PFSK-1 (cell line): ENCODE results near the gene MPPED1.

Experiments
- POLR2AphosphoS5 ChIP-seq: IDR thresholded peaks from 2 replicates; pipeline ENCODE4 v1.6.1; 2012; ENCODE audit warnings: low read depth, mild to moderate bottlenecking, control low read depth, low read length, moderate library complexity
- SIN3A ChIP-seq: IDR thresholded peaks from 2 replicates; pipeline ENCODE4 v1.6.1; 2012; ENCODE audit warnings: mild to moderate bottlenecking, low read length, moderate library complexity, borderline replicate concordance; ENCODE audit not compliant: insufficient read depth
- TAF1 ChIP-seq: IDR thresholded peaks from 2 replicates; pipeline ENCODE4 v1.6.1; 2012; ENCODE audit warnings: low read length, control low read depth, borderline replicate concordance; ENCODE audit not compliant: insufficient read depth

DNA sequence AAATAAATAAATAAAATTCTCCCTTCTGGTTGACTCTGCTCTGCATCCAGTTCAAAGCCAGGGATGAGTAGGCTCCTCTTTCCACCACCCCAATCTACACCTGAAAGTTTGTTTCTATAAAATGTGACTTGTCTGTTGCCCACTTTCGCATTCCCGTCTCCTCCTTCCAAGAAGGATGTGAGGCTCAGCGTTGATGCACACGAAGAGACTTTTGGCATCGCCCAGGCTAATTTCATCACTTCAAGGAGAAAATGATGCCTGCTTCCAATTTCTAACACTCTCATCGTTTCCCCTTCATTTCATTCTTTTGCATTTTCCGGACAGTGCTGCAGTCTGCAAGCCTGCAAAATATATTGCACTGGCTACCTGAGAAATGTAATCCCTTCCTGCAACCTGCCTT is 3.9 kb downstream of the MPPED1 start:
- TF ChIP-seq POLR2AphosphoS5 (no peak), SIN3A (no peak), TAF1 (no peak)
